Fibroblast of lung (primary cell): ENCODE results near the gene WEE1.

ENCODE experiments used
- CTCF ChIP-seq, 2 donors: IDR thresholded peaks in 1 of 2; conservative IDR thresholded peaks in 1 of 2; 1 replicate in 1 of 2; 2 replicates in 1 of 2; pipeline ENCODE4 v1.5.1; 2011 to 2012; ENCODE audit warnings: low read length in 2 of 2, control low read depth in 1 of 2, inconsistent platforms in 1 of 2, low read depth in 1 of 2, mild to moderate bottlenecking in 1 of 2
- EZH2 ChIP-seq: IDR thresholded peaks from 2 replicates; pipeline ENCODE4 v1.5.1; 2012; ENCODE audit warnings: low read length, control low read depth, mild to moderate bottlenecking; ENCODE audit errors: missing control alignments

DNA sequence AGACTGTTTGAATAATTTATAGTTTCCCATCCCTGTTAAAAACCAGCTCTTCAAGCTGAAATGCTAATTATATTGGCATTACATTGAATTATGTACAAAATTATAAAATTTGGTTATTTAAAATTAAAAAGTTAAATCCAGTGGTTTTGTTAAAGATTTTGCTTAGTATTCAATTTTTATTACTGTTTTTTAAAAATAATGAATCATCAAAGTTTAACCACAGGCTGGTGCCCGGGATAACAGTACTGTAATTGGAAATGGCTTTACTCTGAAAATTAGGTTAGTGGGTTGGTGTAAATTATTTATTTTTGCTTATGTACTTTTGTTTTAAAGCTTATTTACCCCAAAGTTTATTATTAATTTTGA, 45.4 kb upstream of the WEE1 start:
- no peak for TF ChIP-seq CTCF (conservative IDR thresholded peaks at IDR 0.05 in 1 of 2, IDR thresholded peaks at IDR 0.05 in 1 of 2; ENCODE audit: low read depth in 1 of 2, low read length in 2 of 2)
- TF ChIP-seq EZH2, result no peak
